Stimulated activated CD4-positive, alpha-beta T cell treated with anti-CD3 and anti-CD28 coated beads, Interleukin-2, amount 100 ng/mL, for 4 hours (primary cell): Measurements from ENCODE around the gene SCN8A.

Source experiments
- DNase-seq: peaks from one replicate; pipeline ENCODE4 v3.0.0-alpha.2; 2020; ENCODE audit warnings: low read depth

SCN8A gene

GRCh38 chr12:51672334-51672733 lies 81.3 kb downstream of the SCN8A start:
- no peak for DNase-seq

- no peak for DNase-seq
These were observed 84.2 kb downstream of the SCN8A start for GRCh38 chr12:51675071-51675803.

GRCh38 chr12:51676875-51677274 lies 85.8 kb downstream of the SCN8A start:
- no peak for DNase-seq

GRCh38 chr12:51677284-51677968 lies 86.4 kb downstream of the SCN8A start:
- DNase-seq: no peak

- peak; percentile 5 for DNase-seq
These were observed 87.2 kb downstream of the SCN8A start for GRCh38 chr12:51678086-51678724.

GRCh38 chr12:51682981-51683380 lies 91.9 kb downstream of the SCN8A start:
- DNase-seq: no peak

- no peak for DNase-seq
These were observed 92.8 kb downstream of the SCN8A start for GRCh38 chr12:51683763-51684357.

GRCh38 chr12:51686727-51687126 lies 95.7 kb downstream of the SCN8A start:
- DNase-seq: no peak

GRCh38 chr12:51687177-51687576 lies 96.1 kb downstream of the SCN8A start:
- no peak for DNase-seq

GRCh38 chr12:51687614-51688013 lies 96.6 kb downstream of the SCN8A start:
- no peak for DNase-seq

- DNase-seq: no peak
These were observed 99.0 kb downstream of the SCN8A start for GRCh38 chr12:51689983-51690382.

- no peak for DNase-seq
These were observed 101.0 kb downstream of the SCN8A start for GRCh38 chr12:51692016-51692415.

GRCh38 chr12:51693569-51693968 lies 102.5 kb downstream of the SCN8A start:
- no peak for DNase-seq

GRCh38 chr12:51694146-51694545 lies 103.1 kb downstream of the SCN8A start:
- no peak for DNase-seq

GRCh38 chr12:51695241-51696010 lies 104.4 kb downstream of the SCN8A start:
- no peak for DNase-seq

GRCh38 chr12:51699219-51699618 lies 108.2 kb downstream of the SCN8A start:
- DNase-seq: no peak

- DNase-seq: no peak
These were observed 109.9 kb downstream of the SCN8A start for GRCh38 chr12:51700887-51701286.

GRCh38 chr12:51702587-51702986 lies 111.6 kb downstream of the SCN8A start:
- DNase-seq: no peak

- no peak for DNase-seq
These were observed 114.4 kb downstream of the SCN8A start for GRCh38 chr12:51705450-51705849.

- no peak for DNase-seq
These were observed 115.2 kb downstream of the SCN8A start for GRCh38 chr12:51706206-51706605.

- no peak for DNase-seq
These were observed 123.6 kb downstream of the SCN8A start for GRCh38 chr12:51714666-51715065.

GRCh38 chr12:51717326-51717925 lies 126.4 kb downstream of the SCN8A start:
- DNase-seq: no peak
